ENCODE measurements around the gene NETO1.

DNA sequence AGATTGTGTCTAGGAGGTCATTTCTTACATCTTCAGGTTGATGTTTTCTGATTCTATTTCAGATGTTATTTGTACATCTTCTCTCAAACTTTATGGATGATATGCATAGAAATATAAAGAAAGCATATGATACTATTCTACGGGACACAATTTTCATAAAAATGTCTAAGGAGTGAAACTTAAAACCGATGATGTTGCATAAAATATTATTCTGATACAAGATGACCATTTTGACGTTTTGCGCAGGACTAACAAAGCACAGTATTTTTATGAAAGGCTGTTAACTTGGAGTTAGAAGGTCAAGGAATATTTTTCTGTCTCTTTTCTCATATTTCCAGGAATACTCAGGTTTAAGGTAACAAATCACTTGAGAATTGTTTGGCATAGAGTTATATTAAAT is 8.7 kb downstream of the NETO1 start:
- TF ChIP-seq, protein P1, sequence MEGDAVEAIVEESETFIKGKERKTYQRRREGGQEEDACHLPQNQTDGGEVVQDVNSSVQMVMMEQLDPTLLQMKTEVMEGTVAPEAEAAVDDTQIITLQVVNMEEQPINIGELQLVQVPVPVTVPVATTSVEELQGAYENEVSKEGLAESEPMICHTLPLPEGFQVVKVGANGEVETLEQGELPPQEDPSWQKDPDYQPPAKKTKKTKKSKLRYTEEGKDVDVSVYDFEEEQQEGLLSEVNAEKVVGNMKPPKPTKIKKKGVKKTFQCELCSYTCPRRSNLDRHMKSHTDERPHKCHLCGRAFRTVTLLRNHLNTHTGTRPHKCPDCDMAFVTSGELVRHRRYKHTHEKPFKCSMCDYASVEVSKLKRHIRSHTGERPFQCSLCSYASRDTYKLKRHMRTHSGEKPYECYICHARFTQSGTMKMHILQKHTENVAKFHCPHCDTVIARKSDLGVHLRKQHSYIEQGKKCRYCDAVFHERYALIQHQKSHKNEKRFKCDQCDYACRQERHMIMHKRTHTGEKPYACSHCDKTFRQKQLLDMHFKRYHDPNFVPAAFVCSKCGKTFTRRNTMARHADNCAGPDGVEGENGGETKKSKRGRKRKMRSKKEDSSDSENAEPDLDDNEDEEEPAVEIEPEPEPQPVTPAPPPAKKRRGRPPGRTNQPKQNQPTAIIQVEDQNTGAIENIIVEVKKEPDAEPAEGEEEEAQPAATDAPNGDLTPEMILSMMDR (IDR thresholded peaks at IDR 0.05) = no peak
- no peak for TF ChIP-seq POLR2A (IDR thresholded peaks at IDR 0.05)

Measured in transverse colon (tissue), 3 donors.